Astrocyte of the hippocampus (primary cell): Measurements from ENCODE around the gene TIMM44.

Source experiments
- DNase-seq: peaks from one replicate; pipeline ENCODE4 v3.0.0; 2011; ENCODE audit warnings: low read depth, low spot score

Gene TIMM44

GRCh38 chr19:7943444-7944176 lies at the start of gene TIMM44:
TIMM44 (minus strand) TSS chr19:7943666; CDS start chr19:7943651, 15 bp downstream.
- DNase-seq = peak; percentile 100

- DNase-seq = no peak
Observed at GRCh38 chr19:7992575-7992974, 49.1 kb upstream of the TIMM44 start.

GRCh38 chr19:7989071-7989575 lies 45.7 kb upstream of the TIMM44 start:
- peak; percentile 86 for DNase-seq

- no peak for DNase-seq
Observed at GRCh38 chr19:7988307-7988706, 44.8 kb upstream of the TIMM44 start.

- DNase-seq = no peak
Observed at GRCh38 chr19:7987114-7987768, 43.8 kb upstream of the TIMM44 start.

- DNase-seq = peak; percentile 83
Observed at GRCh38 chr19:7986321-7987113, 43.1 kb upstream of the TIMM44 start.

- no peak for DNase-seq
Observed at GRCh38 chr19:7985481-7985911, 42.0 kb upstream of the TIMM44 start.

GRCh38 chr19:7983995-7984837 lies 40.8 kb upstream of the TIMM44 start:
- DNase-seq = no peak

GRCh38 chr19:7983286-7983950 lies 40.0 kb upstream of the TIMM44 start:
- no peak for DNase-seq

GRCh38 chr19:7982651-7983099 lies 39.2 kb upstream of the TIMM44 start:
- DNase-seq = no peak

GRCh38 chr19:7982103-7982502 lies 38.6 kb upstream of the TIMM44 start:
- DNase-seq = no peak

GRCh38 chr19:7981661-7982060 lies 38.2 kb upstream of the TIMM44 start:
- DNase-seq = no peak

GRCh38 chr19:7981199-7981598 lies 37.7 kb upstream of the TIMM44 start:
- no peak for DNase-seq

GRCh38 chr19:7980635-7981121 lies 37.2 kb upstream of the TIMM44 start:
- DNase-seq = no peak

- no peak for DNase-seq
Observed at GRCh38 chr19:7980168-7980567, 36.7 kb upstream of the TIMM44 start.

- no peak for DNase-seq
Observed at GRCh38 chr19:7979559-7979958, 36.1 kb upstream of the TIMM44 start.

GRCh38 chr19:7979011-7979410 lies 35.5 kb upstream of the TIMM44 start:
- no peak for DNase-seq

GRCh38 chr19:7978179-7978825 lies 34.8 kb upstream of the TIMM44 start:
- no peak for DNase-seq

GRCh38 chr19:7977723-7978040 lies 34.2 kb upstream of the TIMM44 start:
- no peak for DNase-seq
